DOHH2 (cell line): ENCODE data around the gene PCED1B.

ENCODE experiments used
- H3F3A ChIP-seq: fragments of 200-600 bp; sonication (generic), shearing (Covaris generic); 2 replicates; pipeline ENCODE4 v1.6.0; 2016; ENCODE audit warnings: antibody characterized with exemption, mild to moderate bottlenecking; ENCODE audit not compliant: control insufficient read depth, insufficient read depth
- H3K27ac ChIP-seq: fragments of 200-600 bp; sonication (generic); 2 replicates; pipeline ENCODE4 v1.5.1; 2014; ENCODE audit warnings: low read depth, mild to moderate bottlenecking, low read length, moderate library complexity
- H3K27me3 ChIP-seq: fragments of 200-600 bp; sonication (generic); 2 replicates; pipeline ENCODE4 v1.6.1; 2014; ENCODE audit warnings: mild to moderate bottlenecking, low read length, mixed read lengths; ENCODE audit not compliant: control insufficient read depth
- H3K36me3 ChIP-seq: fragments of 200-600 bp; sonication (generic); 2 replicates; pipeline ENCODE4 v1.6.1; 2014; ENCODE audit warnings: mild to moderate bottlenecking, low read length, moderate library complexity, mixed read lengths; ENCODE audit not compliant: control insufficient read depth
- H3K4me1 ChIP-seq: fragments of 200-600 bp; sonication (generic); 2 replicates; pipeline ENCODE4 v1.6.1; 2014; ENCODE audit warnings: mild to moderate bottlenecking, low read length, mixed read lengths; ENCODE audit not compliant: control insufficient read depth
- H3K4me2 ChIP-seq: fragments of 200-600 bp; sonication (generic); 2 replicates; pipeline ENCODE4 v1.6.0; 2014; ENCODE audit warnings: mild to moderate bottlenecking, low read length, moderate library complexity
- H3K4me3 ChIP-seq: fragments of 200-600 bp; sonication (generic); 2 replicates; pipeline ENCODE4 v1.5.1; 2014; ENCODE audit warnings: mild to moderate bottlenecking, low read length, mixed read lengths
- H3K79me2 ChIP-seq: fragments of 200-600 bp; sonication (generic); 2 replicates; pipeline ENCODE4 v1.6.1; 2014; ENCODE audit warnings: mild to moderate bottlenecking, low read length, mixed read lengths; ENCODE audit not compliant: control insufficient read depth
- H3K9me2 ChIP-seq: fragments of 200-600 bp; sonication (generic); replicated peaks from 2 replicates; pipeline ENCODE4 v1.6.1; 2014; ENCODE audit warnings: mild to moderate bottlenecking, low read length, mixed read lengths; ENCODE audit not compliant: control insufficient read depth
- H3K9me3 ChIP-seq: fragments of 200-600 bp; sonication (generic); 2 replicates; pipeline ENCODE4 v1.6.1; 2014; ENCODE audit warnings: antibody characterized with exemption, low read length, mixed read lengths; ENCODE audit not compliant: control insufficient read depth, insufficient read depth
- H4K20me1 ChIP-seq: fragments of 200-600 bp; sonication (generic); 2 replicates; pipeline ENCODE4 v1.6.0; 2014; ENCODE audit warnings: low read depth, mild to moderate bottlenecking, antibody characterized with exemption, low read length, moderate library complexity; ENCODE audit not compliant: control insufficient read depth, insufficient read depth
- CTCF ChIP-seq: fragments of 200-600 bp; sonication (generic); IDR thresholded peaks from one replicate; pipeline ENCODE4 v1.5.1; 2014; ENCODE audit warnings: antibody characterized with exemption, mild to moderate bottlenecking, low read depth, low read length; ENCODE audit not compliant: poor library complexity, severe bottlenecking
- EZH2phosphoT487 ChIP-seq: fragments of 200-600 bp; sonication (generic); IDR thresholded peaks from 2 replicates; pipeline ENCODE4 v1.6.1; 2017; ENCODE audit warnings: borderline replicate concordance, mild to moderate bottlenecking, antibody characterized with exemption, low read length, moderate library complexity, mixed read lengths

Gene PCED1B

DNA sequence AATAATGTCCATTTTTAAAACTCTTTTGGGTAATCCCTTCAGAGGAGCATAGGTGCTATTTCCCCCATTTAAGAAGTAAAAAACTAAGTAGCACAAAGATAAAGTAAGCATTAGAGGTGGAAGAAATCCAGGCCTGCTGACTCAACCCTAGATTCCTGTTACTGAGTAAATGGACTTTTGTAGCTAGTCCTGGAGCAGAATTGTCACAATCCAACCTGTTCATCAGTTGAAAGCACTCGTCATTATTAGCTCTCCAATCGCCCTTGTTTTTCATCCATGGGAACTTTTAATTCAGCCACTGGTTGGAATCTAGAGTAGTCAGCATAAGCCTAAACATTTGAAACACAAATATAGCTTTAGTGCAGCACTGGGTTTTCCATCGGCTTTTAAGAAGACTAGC lies 139.8 kb downstream of the PCED1B start:
- no peak for TF ChIP-seq EZH2phosphoT487
- TF ChIP-seq CTCF: no peak
- Histone ChIP-seq H3K9me3 (no peaks in the 10 kb centered on the region), H3K4me2 (peak overlapping the region; percentile 13; the same call in 1 of the 2 replicates), H4K20me1 (no peaks in the 10 kb centered on the region), H3K4me3 (no peak overlapping the region), H3F3A (peaks cover 15% of the 10 kb centered on the region), H3K9me2 (no peaks in the 10 kb centered on the region), H3K79me2 (peaks cover 22% of the 10 kb centered on the region), H3K36me3 (peaks cover 8% of the 10 kb centered on the region; the same call in 1 of the 2 replicates), H3K27me3 (no peaks in the 10 kb centered on the region), H3K27ac (peak overlapping the region; percentile 5; the same call in 1 of the 2 replicates), H3K4me1 (peaks cover 66% of the 10 kb centered on the region)

- Histone ChIP-seq H4K20me1 (no peaks in the 10 kb centered on the region), H3K4me2 (no peak overlapping the region), H3K9me2 (no peaks in the 10 kb centered on the region), H3K4me1 (peaks cover 71% of the 10 kb centered on the region), H3K36me3 (peaks cover 8% of the 10 kb centered on the region; the same call in 1 of the 2 replicates), H3F3A (peaks cover 6% of the 10 kb centered on the region; the same call in 1 of the 2 replicates), H3K27ac (no peak overlapping the region), H3K9me3 (no peaks in the 10 kb centered on the region), H3K27me3 (no peaks in the 10 kb centered on the region), H3K79me2 (peaks cover 15% of the 10 kb centered on the region), H3K4me3 (no peak overlapping the region)
- no peak for TF ChIP-seq CTCF
- TF ChIP-seq EZH2phosphoT487: no peak
Measured at GRCh38 chr12:47221256-47222023, 142.0 kb downstream of the PCED1B start.

GRCh38 chr12:47222520-47223030 lies 143.2 kb downstream of the PCED1B start:
- Histone ChIP-seq H3K27ac (peak overlapping the region; percentile 60), H3K79me2 (peaks cover 13% of the 10 kb centered on the region), H3K9me3 (no peaks in the 10 kb centered on the region), H3K4me3 (peak overlapping the region; percentile 72; the same call in 1 of the 2 replicates), H3K9me2 (no peaks in the 10 kb centered on the region), H3K4me2 (peak overlapping the region; percentile 85), H4K20me1 (no peaks in the 10 kb centered on the region), H3K27me3 (no peaks in the 10 kb centered on the region), H3K36me3 (peaks cover 8% of the 10 kb centered on the region; the same call in 1 of the 2 replicates), H3F3A (peaks cover 6% of the 10 kb centered on the region; the same call in 1 of the 2 replicates), H3K4me1 (peaks cover 71% of the 10 kb centered on the region)
- TF ChIP-seq CTCF (no peak), EZH2phosphoT487 (no peak)
